K562 (cell line): ENCODE data around the gene ARHGEF10L. TPM values are rescaled to one million over a fixed set of nuclear protein-coding genes. Genes with fewer than 3 reads are reported as not detected.

Experiments
- ATAC-seq: fragments of 200-7000 bp; cut with Tn5 transposase; 3 replicates; pipeline ENCODE4 v1.9.1; 2020; ENCODE audit warnings: moderate library complexity
- BruUV-seq: library from RNA; stranded (reverse); fragments of 400-500 nt; replicated peaks from 2 replicates; lab custom pipeline; 2021; lab: Mats Ljungman, UMichigan
- CTCF ChIA-PET: fragments of 300-600 bp; formaldehyde crosslinking; extraction: SDS; loops from one replicate; lab custom pipeline; 2021; ENCODE audit warnings: low intra/inter-chr PET ratio; lab: Yijun Ruan, JAX
- POLR2A ChIA-PET: fragments of 300-600, 350-650 bp; sonication (Branson Sonifier 250); formaldehyde crosslinking; extraction: SDS; loops from one replicate; lab custom pipeline; 2021; ENCODE audit warnings: antibody characterized with exemption, inconsistent platforms; lab: Yijun Ruan, JAX
- DNase-seq, 4 experiments: peaks; one replicate each; pipeline versions ENCODE4 v3.0.0 to v3.0.0-alpha.2; 2011 to 2018; ENCODE audit warnings: low spot score in 3 of 4, mixed read lengths in 3 of 4; ENCODE audit errors: extremely low read depth in 1 of 4
- FAIRE-seq: peaks from 2 replicates; lab custom pipeline; 2011; peaks lifted over from hg19 to GRCh38; lab: Jason Lieb, UNC
- H2AFZ ChIP-seq: 2 replicates; pipeline ENCODE4 v1.6.0; 2011; ENCODE audit warnings: low read depth, low read length, control low read depth, inconsistent platforms
- H3K27ac ChIP-seq: fragments of 200-600 bp; 3 replicates; pipeline ENCODE4 v1.8.0; 2011; ENCODE audit warnings: low read depth, mild to moderate bottlenecking, control low read depth, inconsistent platforms, low read length, moderate library complexity, mixed read lengths; ENCODE audit errors: extremely low read depth
- H3K27me3 ChIP-seq, 2 experiments: fragments of 300-600 bp in 1 of 2; 2 replicates in 1 of 2; 3 replicates in 1 of 2; pipeline versions ENCODE4 v1.6.0 to v1.8.0; 2011; ENCODE audit warnings: inconsistent platforms in 2 of 2, low read length in 2 of 2, mild to moderate bottlenecking in 1 of 2, mixed read lengths in 1 of 2, moderate library complexity in 1 of 2; ENCODE audit not compliant: control insufficient read depth in 2 of 2, insufficient read depth in 2 of 2
- H3K36me3 ChIP-seq: fragments of 300-600 bp; 3 replicates; pipeline ENCODE4 v1.8.0; 2011; ENCODE audit warnings: mild to moderate bottlenecking, low read length, inconsistent platforms; ENCODE audit not compliant: control insufficient read depth, insufficient read depth
- H3K4me1 ChIP-seq, 2 experiments: fragments of 200-600 bp in 1 of 2; replicated peaks in 1 of 2; 2 replicates in 1 of 2; 3 replicates in 1 of 2; pipeline versions ENCODE4 v1.5.1 to v1.8.0; 2011; ENCODE audit warnings: inconsistent platforms in 2 of 2, low read length in 2 of 2, mild to moderate bottlenecking in 1 of 2, mixed read lengths in 1 of 2, moderate library complexity in 1 of 2; ENCODE audit not compliant: control insufficient read depth in 2 of 2, insufficient read depth in 2 of 2
- H3K4me2 ChIP-seq: 2 replicates; pipeline ENCODE4 v1.6.1; 2011; ENCODE audit warnings: low read length, control low read depth, inconsistent platforms, mixed read lengths; ENCODE audit not compliant: insufficient read depth
- H3K4me3 ChIP-seq: fragments of 200-600 bp; sonication (generic), shearing (Covaris generic); 2 replicates; pipeline ENCODE4 v1.5.1; 2016; ENCODE audit warnings: control low read depth, inconsistent platforms
- H3K79me2 ChIP-seq: fragments of 200-600 bp; 3 replicates; pipeline ENCODE4 v1.8.0; 2011; ENCODE audit warnings: low read length, inconsistent platforms; ENCODE audit not compliant: control insufficient read depth, insufficient read depth
- H3K9ac ChIP-seq, 2 experiments: 2 replicates each; pipeline versions ENCODE4 v1.6.0 to v1.6.1; 2011; ENCODE audit warnings: low read depth in 2 of 2, low read length in 2 of 2, control low read depth in 1 of 2, inconsistent platforms in 1 of 2, mild to moderate bottlenecking in 1 of 2, mixed read lengths in 1 of 2; ENCODE audit not compliant: insufficient read depth in 1 of 2
- H3K9me1 ChIP-seq: one replicate; pipeline ENCODE4 v1.6.0; 2011; ENCODE audit warnings: inconsistent platforms, mild to moderate bottlenecking, low read length, moderate library complexity; ENCODE audit not compliant: control insufficient read depth, insufficient read depth
- H3K9me3 ChIP-seq: replicated peaks from 2 replicates; pipeline ENCODE4 v1.5.1; 2011; ENCODE audit warnings: low read depth, low read length, inconsistent platforms; ENCODE audit not compliant: control insufficient read depth, insufficient read depth
- H4K20me1 ChIP-seq: replicated peaks from 2 replicates; pipeline ENCODE4 v1.6.1; 2011; ENCODE audit warnings: low read length, inconsistent platforms, mixed read lengths; ENCODE audit not compliant: control insufficient read depth, insufficient read depth
- CC2D1A ChIP-seq: fragments of 450-650 bp; IDR thresholded peaks from 2 replicates; pipeline ENCODE4 v1.6.1; 2017; ENCODE audit warnings: mild to moderate bottlenecking
- SIX5 ChIP-seq, 2 experiments: IDR thresholded peaks; 2 replicates each; pipeline ENCODE4 v1.6.1; 2011; ENCODE audit warnings: low read length in 2 of 2, borderline replicate concordance in 1 of 2, low read depth in 1 of 2, mild to moderate bottlenecking in 1 of 2, moderate library complexity in 1 of 2; ENCODE audit not compliant: insufficient read depth in 1 of 2
- ZNF23 ChIP-seq: fragments of 250-450 bp; sonication (Bioruptor Pico); IDR thresholded peaks from 2 replicates; pipeline ENCODE4 v1.4.0; 2020; ENCODE audit warnings: mild to moderate bottlenecking
- ZNF395 ChIP-seq: fragments of 200-800 bp; sonication (Bioruptor generic); IDR thresholded peaks from 2 replicates; pipeline ENCODE4 v1.6.1; 2017; ENCODE audit warnings: missing genetic modification characterization, missing compliant biosample characterization
- WGBS: fragments of 100-300 bp; shearing (Covaris generic); methylation state at CpG from one replicate; pipeline ENCODE4 v1.1.6; 2016; ENCODE audit warnings: low coverage, mixed read lengths; ENCODE audit not compliant: insufficient coverage; ENCODE audit errors: missing lambda C conversion rate; 5-methylcytosine and 5-hydroxymethylcytosine counted together
- in situ Hi-C: fragments of 300-500 bp; cut with MboI; formaldehyde crosslinking; loops from 4 replicates; pipeline ENCODE4 v1.15.0; 2018; ENCODE audit warnings: inconsistent platforms, mixed read lengths
- intact Hi-C: fragments of 100-400 bp; cut with micrococcal nuclease; formaldehyde crosslinking; loops from 2 replicates; pipeline ENCODE4 v1.14.2; 2022
- polyA plus RNA-seq, 8 experiments: library from polyadenylated mRNA; depleted of rRNA in 4 of 8; stranded (reverse) in 5 of 8; unstranded in 3 of 8; fragments of >200 nt; fragmentation: Nextera tagmentation in 2 of 8; fragmentation: Illumina TruSeq in 1 of 8; extraction: Ambion mirVana in 2 of 8; extraction: Trizol in 1 of 8; gene quantifications; 2 replicates each; pipeline versions ENCODE4 v1.2.1 to v1.2.3, GENCODE V29; 2011 to 2014; ENCODE audit warnings: inconsistent platforms in 1 of 8, missing spikeins in 1 of 8
- total RNA-seq, 7 experiments: library from RNA; depleted of rRNA in 6 of 7; stranded (reverse); fragments of >200 nt in 6 of 7; fragmentation: Illumina TruSeq in 2 of 7; extraction: Trizol in 2 of 7; gene quantifications; 2 replicates each; pipeline versions ENCODE4 v1.2.1 to v1.2.3, GENCODE V29; 2011 to 2021; ENCODE audit warnings: low replicate concordance in 1 of 7

Gene ARHGEF10L
- total and polyA plus RNA-seq, 9 of the 15 experiments (the other 6 are each of a cell fraction or from before 2014, with no cell fraction given): 0.09 to 0.13 TPM; not detected in 7

GRCh38 chr1:17588048-17588871 lies 48.8 kb downstream of the ARHGEF10L start:
- DNase-seq: no peak

More at GRCh38 chr1:17588048-17588871, 48.8 kb downstream of the ARHGEF10L start:
- in situ Hi-C loops: no loop called here
- no peak overlapping the region for H3K27ac ChIP-seq
- no peak overlapping the region for H3K4me3 ChIP-seq
- 6% methylated on average over 12 of the region's 13 CpGs for WGBS
- ATAC-seq (peak; percentile 26; the same call in 1 of the 3 replicates), FAIRE-seq (no peak)
- ChIA-PET CTCF (no interaction called here), POLR2A (interaction anchor here (0.6 to 2.0 kb wide), 7 partner anchors 11 to 1748 kb away, joined by 3 to 6 read pairs (median 3); no protein-coding TSS in a partner anchor)
- BruUV-seq: no TSS peak
- H3K9me3 ChIP-seq: no peaks in the 10 kb centered on the region
- no peaks in the 10 kb centered on the region for H3K36me3 ChIP-seq
- H3K79me2 ChIP-seq: no peaks in the 10 kb centered on the region
- H3K4me1 ChIP-seq: no peaks in the 10 kb centered on the region
- no peak for TF ChIP-seq ZNF395 (CRISPR knock-in tag)
- TF ChIP-seq CC2D1A: no peak
- TF ChIP-seq SIX5 (IDR thresholded peaks at IDR 0.05; ENCODE audit: borderline replicate concordance in 1 of 2, insufficient read depth in 1 of 2, low read depth in 1 of 2, low read length in 2 of 2): no peak
- no peak for TF ChIP-seq ZNF23 (CRISPR knock-in tag)
- H4K20me1 ChIP-seq: peaks cover 11% of the 10 kb centered on the region; the same call in 1 of the 2 replicates
- no peak overlapping the region for H2AFZ ChIP-seq
- no peak overlapping the region for H3K9ac ChIP-seq
- no peaks in the 10 kb centered on the region for H3K9me1 ChIP-seq
- intact Hi-C loops: no loop called here
- H3K27me3 ChIP-seq: peaks cover 16 to 70% of the 10 kb centered on the region in 2 experiments
- H3K4me2 ChIP-seq: no peak overlapping the region
